ENCODE measurements around the gene BBS12. TPM values are rescaled to one million over a fixed set of nuclear protein-coding genes. Genes with fewer than 3 reads are reported as not detected.
A peak's percentile ranks its signal among the peaks of the same experiment; 100 is the strongest.

BBS12 gene
- total RNA-seq, result 1 to 10 TPM; 4.0 to 6.7 TPM
- polyA plus RNA-seq, result 1 to 10 TPM; 1.6 to 2.1 TPM
- long read RNA-seq, donor 1, transcript BBS12-201 (2 exons, 3,244 nt), result major isoform, 5 of 5 reads
- long read RNA-seq, donor 1, partial matches to known transcripts, result 0 of 5 reads
- long read RNA-seq, donor 1, other reads (novel, unspliced or antisense), result 0 of 5 reads
- long read RNA-seq, donor 2, partial matches to known transcripts, result 0 of 1 reads
- long read RNA-seq, donor 2, other reads (novel, unspliced or antisense), result 0 of 1 reads
- long read RNA-seq, donor 3, partial matches to known transcripts, result 0 of 4 reads
- long read RNA-seq, donor 3, other reads (novel, unspliced or antisense), result 0 of 4 reads
- long read RNA-seq, donor 4, result 0 reads
- long read RNA-seq, donor 5, partial matches to known transcripts, result 0 of 3 reads
- long read RNA-seq, donor 5, other reads (novel, unspliced or antisense), result 0 of 3 reads

DNA sequence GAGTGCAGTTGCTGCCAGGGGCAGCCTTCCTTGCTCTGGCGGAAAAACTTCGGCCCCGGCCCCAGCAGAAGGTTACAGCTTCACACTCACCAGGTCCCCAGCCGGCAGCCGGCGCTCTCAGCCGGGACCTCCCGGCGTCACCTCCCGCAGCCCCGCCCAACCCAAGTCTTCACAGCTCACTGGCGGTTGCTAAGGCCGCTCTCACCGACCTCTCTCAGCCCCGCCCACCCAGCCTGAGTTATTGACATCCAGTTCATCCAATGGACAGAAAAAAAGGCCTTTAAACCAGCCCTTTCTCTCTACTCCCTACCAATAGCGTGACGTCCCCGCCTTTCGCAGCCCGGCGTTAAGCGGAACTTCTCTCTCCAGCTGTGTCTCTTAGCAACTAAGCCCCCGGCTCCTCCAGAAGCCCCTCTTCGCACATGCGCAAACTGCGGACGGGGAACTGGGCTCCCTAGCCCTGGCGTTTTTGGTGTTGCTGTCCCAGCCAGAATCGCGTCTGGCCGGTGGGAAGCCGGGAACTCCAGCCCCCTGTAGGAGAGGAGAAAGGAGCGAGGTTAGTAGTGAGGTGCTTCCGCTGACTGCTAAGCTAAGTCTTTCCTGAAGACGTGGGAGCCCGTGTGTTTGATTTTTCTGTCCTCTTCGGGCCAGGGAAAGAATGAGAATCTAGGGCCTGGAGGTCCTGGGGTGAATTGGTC is at the start of gene BBS12:
Gene BBS12 (plus strand): TSS at position 376 of the 698 bp plus-strand sequence. CDS start 9,189 bp downstream, outside the sequence.
- Histone ChIP-seq H3K4me1 (ENCODE audit: control insufficient read depth in 5 of 5, insufficient read depth in 5 of 5, low read length in 5 of 5) (peaks cover 0 to 13% (median 4%) of the 10 kb centered on the region in 5 donors), H3K9ac (ENCODE audit: insufficient read depth in 1 of 2, low read length in 2 of 2) (peak within 1 kb of the TSS; percentile 64 to 99), H3K9me3 (ENCODE audit: control insufficient read depth in 4 of 4, insufficient read depth in 3 of 4, low read length in 3 of 4) (no peaks in the 10 kb centered on the region), H3K4me3 (peak within 1 kb of the TSS; percentile 80), H3K36me3 (ENCODE audit: control insufficient read depth in 4 of 4, insufficient read depth in 4 of 4, low read length in 4 of 4) (no peaks in the 10 kb centered on the region), H3K27ac (ENCODE audit: low read depth in 1 of 2, low read length in 1 of 2) (peak within 1 kb of the TSS; percentile 71 to 98), H3K27me3 (ENCODE audit: control insufficient read depth in 3 of 3, insufficient read depth in 3 of 3, low read length in 2 of 3) (no peaks in the 10 kb centered on the region)
- DNase-seq (peak; percentile 100), ATAC-seq (ENCODE audit: insufficient read depth, low FRiP score) (peak; percentile 99)
- TF ChIP-seq, protein P1, sequence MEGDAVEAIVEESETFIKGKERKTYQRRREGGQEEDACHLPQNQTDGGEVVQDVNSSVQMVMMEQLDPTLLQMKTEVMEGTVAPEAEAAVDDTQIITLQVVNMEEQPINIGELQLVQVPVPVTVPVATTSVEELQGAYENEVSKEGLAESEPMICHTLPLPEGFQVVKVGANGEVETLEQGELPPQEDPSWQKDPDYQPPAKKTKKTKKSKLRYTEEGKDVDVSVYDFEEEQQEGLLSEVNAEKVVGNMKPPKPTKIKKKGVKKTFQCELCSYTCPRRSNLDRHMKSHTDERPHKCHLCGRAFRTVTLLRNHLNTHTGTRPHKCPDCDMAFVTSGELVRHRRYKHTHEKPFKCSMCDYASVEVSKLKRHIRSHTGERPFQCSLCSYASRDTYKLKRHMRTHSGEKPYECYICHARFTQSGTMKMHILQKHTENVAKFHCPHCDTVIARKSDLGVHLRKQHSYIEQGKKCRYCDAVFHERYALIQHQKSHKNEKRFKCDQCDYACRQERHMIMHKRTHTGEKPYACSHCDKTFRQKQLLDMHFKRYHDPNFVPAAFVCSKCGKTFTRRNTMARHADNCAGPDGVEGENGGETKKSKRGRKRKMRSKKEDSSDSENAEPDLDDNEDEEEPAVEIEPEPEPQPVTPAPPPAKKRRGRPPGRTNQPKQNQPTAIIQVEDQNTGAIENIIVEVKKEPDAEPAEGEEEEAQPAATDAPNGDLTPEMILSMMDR (IDR thresholded peaks at IDR 0.05; ENCODE audit: control extremely low read depth, extremely low read depth), result peak; percentile 21
- WGBS, 2 donors, result 0% methylated on average over 37 of the region's 37 CpGs

DNA sequence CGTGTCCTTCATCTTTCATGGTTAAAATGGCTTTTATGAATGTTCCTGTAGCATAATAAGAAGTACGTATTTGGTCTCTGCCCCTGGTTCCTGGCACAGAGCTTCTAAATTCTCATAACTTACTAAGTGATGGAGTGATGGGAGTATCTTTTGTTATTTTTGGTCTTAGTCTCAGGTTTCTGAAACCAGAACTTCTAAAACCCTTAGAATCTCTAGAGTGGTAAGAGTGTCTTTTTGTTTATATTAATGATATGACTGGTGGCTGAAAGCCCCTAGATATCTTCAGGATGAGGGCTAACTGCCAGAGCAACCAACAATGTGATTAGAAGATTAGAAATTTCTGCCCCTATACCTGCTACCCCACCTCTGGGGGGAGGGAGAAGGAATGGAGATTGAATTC is 45.8 kb upstream of the BBS12 start:
- Histone ChIP-seq H3K4me3 (no peak overlapping the region), H3K27ac (ENCODE audit: low read depth in 1 of 2, low read length in 1 of 2) (no peak overlapping the region), H3K36me3 (ENCODE audit: control insufficient read depth in 4 of 4, insufficient read depth in 4 of 4, low read length in 4 of 4) (no peaks in the 10 kb centered on the region), H3K27me3 (ENCODE audit: control insufficient read depth in 3 of 3, insufficient read depth in 3 of 3, low read length in 2 of 3) (no peaks in the 10 kb centered on the region), H3K4me1 (ENCODE audit: control insufficient read depth in 5 of 5, insufficient read depth in 5 of 5, low read length in 5 of 5) (peaks cover 0 to 1% (median 0%) of the 10 kb centered on the region in 5 donors), H3K9ac (ENCODE audit: insufficient read depth in 1 of 2, low read length in 2 of 2) (no peak overlapping the region), H3K9me3 (ENCODE audit: control insufficient read depth in 4 of 4, insufficient read depth in 3 of 4, low read length in 3 of 4) (peaks cover 0 to 6% (median 2%) of the 10 kb centered on the region in 4 donors)
- ATAC-seq (ENCODE audit: insufficient read depth, low FRiP score), result no peak
- TF ChIP-seq, protein P1 (IDR thresholded peaks at IDR 0.05; ENCODE audit: control extremely low read depth, extremely low read depth), result no peak
- no peak for DNase-seq
- WGBS, 2 donors, result 95 to 96% methylated on average over 2 of the region's 2 CpGs

DNA sequence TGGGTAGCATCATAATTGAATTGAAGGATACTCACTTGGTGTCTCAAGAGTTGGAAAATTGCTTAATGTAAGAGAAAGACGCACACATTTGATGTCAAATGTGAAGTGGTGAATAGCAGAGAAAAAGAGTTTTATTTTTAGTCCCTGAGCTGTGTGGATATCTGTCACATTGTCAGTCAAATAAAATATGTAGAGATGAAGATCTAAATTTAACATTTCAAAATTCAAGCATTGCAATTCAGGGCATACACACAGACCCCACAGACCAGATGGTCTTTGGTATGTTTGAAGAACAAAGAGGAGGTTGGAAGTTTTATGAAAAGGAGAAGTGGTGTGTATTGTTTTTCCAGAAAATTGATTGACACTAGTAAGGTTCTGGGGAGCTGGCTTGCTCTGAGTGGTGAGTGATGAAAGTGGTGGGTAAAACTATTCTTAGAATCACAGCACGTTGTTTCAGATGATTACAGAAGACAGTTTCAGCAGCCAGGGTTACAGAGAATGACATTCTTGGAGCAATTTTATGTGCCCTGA is 44.9 kb upstream of the BBS12 start:
- TF ChIP-seq, protein P1 (IDR thresholded peaks at IDR 0.05; ENCODE audit: control extremely low read depth, extremely low read depth), result no peak
- peak overlapping the region in 1 of 2 donors; percentile 49 for H3K27ac ChIP-seq (ENCODE audit: low read depth in 1 of 2, low read length in 1 of 2)
- H3K27me3 ChIP-seq (ENCODE audit: control insufficient read depth in 3 of 3, insufficient read depth in 3 of 3, low read length in 2 of 3), result no peaks in the 10 kb centered on the region
- H3K4me3 ChIP-seq, result no peak overlapping the region
- H3K9ac ChIP-seq (ENCODE audit: insufficient read depth in 1 of 2, low read length in 2 of 2), result no peak overlapping the region
- ATAC-seq (ENCODE audit: insufficient read depth, low FRiP score) (no peak), DNase-seq (no peak)
- no peaks in the 10 kb centered on the region for H3K36me3 ChIP-seq (ENCODE audit: control insufficient read depth in 4 of 4, insufficient read depth in 4 of 4, low read length in 4 of 4)
- WGBS, 2 donors, result 37 to 47% methylated on average over 2 of the region's 2 CpGs
- H3K4me1 ChIP-seq (ENCODE audit: control insufficient read depth in 5 of 5, insufficient read depth in 5 of 5, low read length in 5 of 5), result peaks cover 0 to 1% (median 0%) of the 10 kb centered on the region in 5 donors
- H3K9me3 ChIP-seq (ENCODE audit: control insufficient read depth in 4 of 4, insufficient read depth in 3 of 4, low read length in 3 of 4), result no peaks in the 10 kb centered on the region
